Hepatocyte (in vitro differentiated cells): Measurements from ENCODE around the gene ZFX.

ENCODE experiments used
- EZH2 ChIP-seq: fragments of 200-600 bp; sonication (generic); IDR thresholded peaks from 2 replicates; pipeline ENCODE4 v1.6.1; 2016; ENCODE audit warnings: antibody characterized with exemption, mild to moderate bottlenecking, borderline replicate concordance
- EZH2phosphoT487 ChIP-seq: fragments of 200-600 bp; sonication (generic); IDR thresholded peaks from one replicate; pipeline ENCODE4 v1.6.1; 2018; ENCODE audit warnings: antibody characterized with exemption, mild to moderate bottlenecking, low read depth, moderate library complexity; ENCODE audit not compliant: unreplicated experiment, severe bottlenecking
- TF ChIP-seq, protein P1 (sequence below): fragments of 200-600 bp; sonication (generic); IDR thresholded peaks from 2 replicates; pipeline ENCODE4 v1.5.1; 2016; ENCODE audit warnings: antibody characterized with exemption, mild to moderate bottlenecking; ENCODE audit not compliant: poor library complexity

DNA sequence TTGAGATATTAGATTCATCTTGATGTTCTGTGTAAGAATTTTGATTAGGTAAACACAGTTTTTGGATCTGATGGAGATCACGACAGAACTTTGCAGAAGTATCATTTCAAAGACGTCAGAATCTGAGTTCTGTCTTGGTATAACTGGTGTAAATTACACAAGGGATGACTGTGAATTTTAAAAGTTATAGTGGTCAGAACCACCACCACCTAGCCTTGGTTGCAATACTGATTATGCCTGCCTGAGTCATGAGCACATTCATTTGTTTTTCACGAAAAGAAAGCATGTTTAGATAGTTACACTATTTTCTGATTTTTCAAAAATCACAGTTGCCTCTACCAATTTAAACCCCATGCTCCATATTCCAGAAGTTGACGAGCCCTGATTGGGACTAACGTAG lies 54.8 kb downstream of the ZFX start:
- TF ChIP-seq, protein P1, sequence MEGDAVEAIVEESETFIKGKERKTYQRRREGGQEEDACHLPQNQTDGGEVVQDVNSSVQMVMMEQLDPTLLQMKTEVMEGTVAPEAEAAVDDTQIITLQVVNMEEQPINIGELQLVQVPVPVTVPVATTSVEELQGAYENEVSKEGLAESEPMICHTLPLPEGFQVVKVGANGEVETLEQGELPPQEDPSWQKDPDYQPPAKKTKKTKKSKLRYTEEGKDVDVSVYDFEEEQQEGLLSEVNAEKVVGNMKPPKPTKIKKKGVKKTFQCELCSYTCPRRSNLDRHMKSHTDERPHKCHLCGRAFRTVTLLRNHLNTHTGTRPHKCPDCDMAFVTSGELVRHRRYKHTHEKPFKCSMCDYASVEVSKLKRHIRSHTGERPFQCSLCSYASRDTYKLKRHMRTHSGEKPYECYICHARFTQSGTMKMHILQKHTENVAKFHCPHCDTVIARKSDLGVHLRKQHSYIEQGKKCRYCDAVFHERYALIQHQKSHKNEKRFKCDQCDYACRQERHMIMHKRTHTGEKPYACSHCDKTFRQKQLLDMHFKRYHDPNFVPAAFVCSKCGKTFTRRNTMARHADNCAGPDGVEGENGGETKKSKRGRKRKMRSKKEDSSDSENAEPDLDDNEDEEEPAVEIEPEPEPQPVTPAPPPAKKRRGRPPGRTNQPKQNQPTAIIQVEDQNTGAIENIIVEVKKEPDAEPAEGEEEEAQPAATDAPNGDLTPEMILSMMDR, result no peak
- TF ChIP-seq EZH2phosphoT487 (no peak), EZH2 (no peak)
